Osteoblast (primary cell): Measurements from ENCODE around the gene CABLES1. TPM values are rescaled to one million over a fixed set of nuclear protein-coding genes. Genes with fewer than 3 reads are reported as not detected.
"Not testable (repeated sequence)": the region's sequence is repeated elsewhere in the genome, so short reads cannot be mapped to it uniquely, and the experiment has no call there.

ENCODE experiments used
- DNase-seq: peaks from one replicate; pipeline ENCODE4 v3.0.0; 2011; ENCODE audit warnings: low spot score, mixed read lengths; ENCODE audit not compliant: insufficient read length; ENCODE audit errors: missing footprints
- H2AFZ ChIP-seq: 2 replicates; pipeline ENCODE4 v1.6.0; 2011; ENCODE audit warnings: mild to moderate bottlenecking, low read length
- H3K27ac ChIP-seq: 2 replicates; pipeline ENCODE4 v1.5.1; 2011; ENCODE audit warnings: mild to moderate bottlenecking, low read depth, low read length, moderate library complexity
- H3K27me3 ChIP-seq: 2 replicates; pipeline ENCODE4 v1.6.0; 2012; ENCODE audit warnings: mild to moderate bottlenecking, control low read depth, inconsistent platforms, low read length, moderate library complexity; ENCODE audit not compliant: insufficient read depth
- H3K36me3 ChIP-seq: 2 replicates; pipeline ENCODE4 v1.5.1; 2011; ENCODE audit warnings: mild to moderate bottlenecking, low read length, control low read depth, moderate library complexity; ENCODE audit not compliant: insufficient read depth
- H3K4me1 ChIP-seq: 2 replicates; pipeline ENCODE4 v1.5.1; 2011; ENCODE audit warnings: mild to moderate bottlenecking, low read length, control low read depth, moderate library complexity; ENCODE audit not compliant: insufficient read depth
- H3K4me2 ChIP-seq: 2 replicates; pipeline ENCODE4 v1.6.0; 2011; ENCODE audit warnings: mild to moderate bottlenecking, low read length; ENCODE audit not compliant: insufficient read depth
- H3K4me3 ChIP-seq: fragments of 200-600 bp; sonication (generic); 3 replicates; pipeline ENCODE4 v1.5.1; 2012; ENCODE audit warnings: mild to moderate bottlenecking, low read length, inconsistent platforms; ENCODE audit not compliant: insufficient read depth
- H3K79me2 ChIP-seq: 2 replicates; pipeline ENCODE4 v1.6.0; 2012; ENCODE audit warnings: mild to moderate bottlenecking, low read length, control low read depth, inconsistent platforms; ENCODE audit not compliant: insufficient read depth
- H3K9me3 ChIP-seq: 2 replicates; pipeline ENCODE4 v1.5.1; 2011; ENCODE audit warnings: low read depth, low read length, control low read depth
- H4K20me1 ChIP-seq: 2 replicates; pipeline ENCODE4 v1.6.0; 2012; ENCODE audit warnings: mild to moderate bottlenecking, low read length, control low read depth; ENCODE audit not compliant: insufficient read depth
- total RNA-seq: library from RNA; depleted of rRNA; stranded (reverse); fragments of >200 nt; gene quantifications from 2 replicates; pipeline ENCODE4 v1.2.3, GENCODE V29; 2012
- TF ChIP-seq, protein P1 (sequence below): IDR thresholded peaks from 2 replicates; pipeline ENCODE4 v1.5.1; 2011; ENCODE audit warnings: mild to moderate bottlenecking, low read depth, low read length, moderate library complexity; ENCODE audit errors: extremely low read depth

Gene CABLES1
- total RNA-seq, 1 donor, result 13.0 TPM

DNA sequence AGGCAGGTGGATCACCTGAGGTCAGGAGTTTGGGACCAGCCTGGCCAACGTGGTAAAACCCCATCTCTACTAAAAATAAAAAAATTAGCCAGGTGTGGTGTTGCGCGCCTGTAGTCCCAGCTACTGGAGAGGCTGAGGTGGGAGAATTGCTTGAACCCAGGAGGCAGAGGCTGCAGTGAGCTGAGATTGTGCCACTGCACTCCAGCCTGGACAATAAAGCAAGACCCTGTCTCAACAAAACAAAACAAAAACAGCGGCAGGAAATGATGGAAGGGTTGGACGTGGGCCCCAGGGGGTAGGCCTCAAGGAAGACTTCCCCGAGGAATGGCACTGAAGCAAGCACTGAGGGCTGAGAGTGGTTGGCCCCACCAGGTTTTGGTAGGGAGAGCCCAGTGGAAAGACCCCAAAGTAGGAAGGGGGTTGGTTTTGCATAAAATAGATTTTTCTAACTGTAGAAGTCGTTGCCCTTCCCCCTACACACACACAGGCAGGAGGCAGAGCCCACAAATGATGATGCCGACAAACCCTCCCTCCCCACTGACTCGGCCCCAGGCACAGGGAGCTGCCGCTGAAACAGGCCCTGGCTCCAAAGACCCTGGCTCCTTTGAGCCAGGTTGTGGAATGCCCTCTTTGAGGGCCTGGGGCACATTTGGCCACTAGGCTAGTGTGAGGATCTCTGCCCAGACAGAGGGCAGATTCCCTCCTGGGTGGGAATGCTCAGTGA is 104.8 kb downstream of the CABLES1 start:
- no peaks in the 10 kb centered on the region for H3K9me3 ChIP-seq
- H3K4me2 ChIP-seq, result no peak overlapping the region
- no peak for DNase-seq
- H3K4me1 ChIP-seq, result peaks cover 22% of the 10 kb centered on the region
- TF ChIP-seq, protein P1, sequence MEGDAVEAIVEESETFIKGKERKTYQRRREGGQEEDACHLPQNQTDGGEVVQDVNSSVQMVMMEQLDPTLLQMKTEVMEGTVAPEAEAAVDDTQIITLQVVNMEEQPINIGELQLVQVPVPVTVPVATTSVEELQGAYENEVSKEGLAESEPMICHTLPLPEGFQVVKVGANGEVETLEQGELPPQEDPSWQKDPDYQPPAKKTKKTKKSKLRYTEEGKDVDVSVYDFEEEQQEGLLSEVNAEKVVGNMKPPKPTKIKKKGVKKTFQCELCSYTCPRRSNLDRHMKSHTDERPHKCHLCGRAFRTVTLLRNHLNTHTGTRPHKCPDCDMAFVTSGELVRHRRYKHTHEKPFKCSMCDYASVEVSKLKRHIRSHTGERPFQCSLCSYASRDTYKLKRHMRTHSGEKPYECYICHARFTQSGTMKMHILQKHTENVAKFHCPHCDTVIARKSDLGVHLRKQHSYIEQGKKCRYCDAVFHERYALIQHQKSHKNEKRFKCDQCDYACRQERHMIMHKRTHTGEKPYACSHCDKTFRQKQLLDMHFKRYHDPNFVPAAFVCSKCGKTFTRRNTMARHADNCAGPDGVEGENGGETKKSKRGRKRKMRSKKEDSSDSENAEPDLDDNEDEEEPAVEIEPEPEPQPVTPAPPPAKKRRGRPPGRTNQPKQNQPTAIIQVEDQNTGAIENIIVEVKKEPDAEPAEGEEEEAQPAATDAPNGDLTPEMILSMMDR, result no peak
- no peak overlapping the region for H3K27ac ChIP-seq
- no peak overlapping the region for H2AFZ ChIP-seq
- H3K27me3 ChIP-seq, result no peaks in the 10 kb centered on the region
- peaks cover under 1% of the 10 kb centered on the region for H3K36me3 ChIP-seq
- H4K20me1 ChIP-seq, result no peaks in the 10 kb centered on the region
- no peaks in the 10 kb centered on the region for H3K79me2 ChIP-seq
- H3K4me3 ChIP-seq, result no peak overlapping the region

DNA sequence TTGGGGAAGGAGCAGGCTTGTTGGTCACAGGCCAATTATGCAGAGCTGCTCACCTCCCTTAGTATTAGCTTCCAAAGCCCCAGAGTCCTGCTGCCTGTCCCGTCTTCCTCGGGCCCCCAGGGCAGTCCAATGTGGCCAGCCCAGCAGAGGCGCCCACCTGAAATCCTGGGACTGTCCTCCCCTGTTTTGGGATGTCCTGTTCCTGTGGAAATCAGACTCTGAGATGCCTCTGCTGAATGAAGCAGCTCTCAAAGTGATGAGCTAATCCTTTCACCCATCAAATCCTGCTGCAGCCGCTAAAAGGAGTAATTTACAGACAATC is 105.3 kb downstream of the CABLES1 start:
- Histone ChIP-seq H2AFZ (no peak overlapping the region), H3K27ac (no peak overlapping the region), H3K4me2 (no peak overlapping the region), H3K36me3 (no peaks in the 10 kb centered on the region), H3K79me2 (no peaks in the 10 kb centered on the region), H3K27me3 (no peaks in the 10 kb centered on the region), H3K4me1 (peaks cover 22% of the 10 kb centered on the region), H3K4me3 (no peak overlapping the region), H4K20me1 (no peaks in the 10 kb centered on the region), H3K9me3 (no peaks in the 10 kb centered on the region)
- no peak for DNase-seq
- TF ChIP-seq, protein P1, result no peak

DNA sequence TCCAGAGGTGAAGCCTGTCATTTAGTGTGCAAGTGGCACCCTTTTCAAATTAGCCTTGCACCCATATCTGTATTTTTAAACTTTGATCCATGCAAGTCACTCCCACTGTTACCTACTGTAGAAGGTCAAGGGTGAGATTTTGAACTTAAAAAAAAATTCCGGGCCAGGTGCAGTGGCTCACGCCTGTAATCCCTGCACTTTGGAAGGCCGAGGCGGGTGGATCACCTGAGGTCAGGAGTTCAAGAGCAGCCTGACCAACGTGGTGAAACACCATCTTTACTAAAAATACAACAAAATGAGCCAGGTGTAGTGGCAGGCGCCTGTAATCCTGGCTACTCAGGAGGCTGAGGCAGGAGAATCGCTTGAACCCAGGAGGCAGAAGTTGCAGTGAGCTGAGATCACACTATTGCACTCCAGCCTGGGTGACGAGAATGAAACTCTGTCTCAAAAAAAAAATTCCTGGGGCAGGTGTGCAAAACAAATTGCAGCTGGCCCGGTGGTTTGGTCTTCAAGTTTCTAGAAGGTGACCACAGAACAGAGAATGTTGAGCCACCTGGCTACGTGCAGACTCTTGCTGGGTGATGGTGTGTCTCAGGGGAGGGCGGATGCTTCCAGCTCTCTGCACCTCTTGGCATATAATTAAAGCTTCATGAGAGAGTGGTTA is 106.7 kb downstream of the CABLES1 start:
- not testable (repeated sequence) for H3K27ac ChIP-seq

DNA sequence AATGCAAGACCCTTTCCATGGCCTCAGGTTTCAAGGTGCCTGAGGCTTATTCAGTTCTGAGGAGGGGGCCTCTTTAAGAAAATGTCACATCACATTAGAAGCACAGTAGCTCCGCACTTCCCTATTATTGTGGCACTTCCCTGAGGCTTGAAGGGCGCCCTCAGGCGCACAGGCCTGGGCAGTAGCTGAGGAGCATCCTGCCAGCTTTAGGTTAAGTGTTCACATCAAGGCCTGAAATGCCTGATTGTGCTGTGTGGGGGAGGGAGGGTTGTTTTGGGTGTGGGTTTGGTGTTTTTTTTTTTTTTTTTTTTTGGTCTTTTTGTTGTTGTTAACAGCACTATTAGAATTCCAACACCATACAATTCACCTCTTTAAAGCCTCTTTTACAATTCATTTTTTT is 107.9 kb downstream of the CABLES1 start:
- no peaks in the 10 kb centered on the region for H4K20me1 ChIP-seq
- no peaks in the 10 kb centered on the region for H3K79me2 ChIP-seq
- no peaks in the 10 kb centered on the region for H3K9me3 ChIP-seq
- no peak overlapping the region for H2AFZ ChIP-seq
- peaks cover 10% of the 10 kb centered on the region for H3K4me1 ChIP-seq
- no peak overlapping the region for H3K27ac ChIP-seq
- no peak overlapping the region for H3K4me3 ChIP-seq
- H3K4me2 ChIP-seq, result no peak overlapping the region
- H3K36me3 ChIP-seq, result no peaks in the 10 kb centered on the region
- TF ChIP-seq, protein P1, result no peak
- DNase-seq, result peak; percentile 57
- H3K27me3 ChIP-seq, result no peaks in the 10 kb centered on the region

More for the DNA sequence above, 106.7 kb downstream of the CABLES1 start:
- not testable (repeated sequence) for H3K9me3 ChIP-seq, DNase-seq, H3K27me3 ChIP-seq, H3K4me3 ChIP-seq, H4K20me1 ChIP-seq, H3K79me2 ChIP-seq, H3K36me3 ChIP-seq, H3K4me2 ChIP-seq, H2AFZ ChIP-seq
- peaks cover 22% of the 10 kb centered on the region for H3K4me1 ChIP-seq
